ENCODE results near the gene PRKAR1B.

DNA sequence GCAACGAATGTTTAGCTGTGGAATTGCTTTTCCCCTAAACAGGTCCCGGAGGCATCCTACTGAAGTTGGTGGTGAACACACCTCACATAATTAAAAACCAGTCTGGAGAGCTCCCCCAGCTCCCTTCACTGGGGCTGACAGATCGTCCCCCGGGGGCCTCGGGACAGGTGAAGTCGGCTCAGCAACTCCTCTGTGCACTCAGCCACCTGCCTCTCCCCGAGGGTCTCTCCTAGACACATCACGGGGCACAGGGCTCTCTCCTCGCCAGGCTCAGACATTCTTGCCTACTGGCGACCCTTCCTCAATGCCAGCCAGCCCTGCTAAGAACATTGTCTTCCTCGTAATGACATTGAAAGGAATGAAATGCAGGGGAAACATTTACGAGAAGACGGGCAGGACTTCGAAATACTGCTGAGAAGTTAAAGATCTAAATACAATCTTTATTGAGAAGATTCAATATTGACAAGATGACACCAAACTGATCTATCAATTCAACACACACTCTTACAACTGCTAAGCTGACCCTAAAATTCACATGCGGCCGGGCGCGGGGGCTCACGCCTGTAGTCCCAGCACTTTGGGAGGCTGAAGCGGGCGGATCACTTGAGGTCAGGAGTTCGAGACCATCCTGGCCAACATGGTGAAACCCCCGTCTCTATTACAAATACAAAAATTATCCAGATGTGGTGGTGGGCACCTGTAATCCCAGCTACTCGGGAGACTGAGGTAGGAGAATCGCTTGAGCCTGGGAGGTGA, 88.6 kb downstream of the PRKAR1B start:
- TF ChIP-seq, protein P1, sequence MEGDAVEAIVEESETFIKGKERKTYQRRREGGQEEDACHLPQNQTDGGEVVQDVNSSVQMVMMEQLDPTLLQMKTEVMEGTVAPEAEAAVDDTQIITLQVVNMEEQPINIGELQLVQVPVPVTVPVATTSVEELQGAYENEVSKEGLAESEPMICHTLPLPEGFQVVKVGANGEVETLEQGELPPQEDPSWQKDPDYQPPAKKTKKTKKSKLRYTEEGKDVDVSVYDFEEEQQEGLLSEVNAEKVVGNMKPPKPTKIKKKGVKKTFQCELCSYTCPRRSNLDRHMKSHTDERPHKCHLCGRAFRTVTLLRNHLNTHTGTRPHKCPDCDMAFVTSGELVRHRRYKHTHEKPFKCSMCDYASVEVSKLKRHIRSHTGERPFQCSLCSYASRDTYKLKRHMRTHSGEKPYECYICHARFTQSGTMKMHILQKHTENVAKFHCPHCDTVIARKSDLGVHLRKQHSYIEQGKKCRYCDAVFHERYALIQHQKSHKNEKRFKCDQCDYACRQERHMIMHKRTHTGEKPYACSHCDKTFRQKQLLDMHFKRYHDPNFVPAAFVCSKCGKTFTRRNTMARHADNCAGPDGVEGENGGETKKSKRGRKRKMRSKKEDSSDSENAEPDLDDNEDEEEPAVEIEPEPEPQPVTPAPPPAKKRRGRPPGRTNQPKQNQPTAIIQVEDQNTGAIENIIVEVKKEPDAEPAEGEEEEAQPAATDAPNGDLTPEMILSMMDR (conservative IDR thresholded peaks at IDR 0.05) = no peak
- no peak for TF ChIP-seq ZFX (IDR thresholded peaks at IDR 0.05)

Data from C4-2B (cell line).